HL-60 (cell line): ENCODE measurements around the gene SLC46A1.

Source experiments
- DNase-seq, 2 experiments: peaks; one replicate each; pipeline ENCODE4 v3.0.0-alpha.2; 2010 to 2020; ENCODE audit warnings: low read depth in 1 of 2, low spot score in 1 of 2
- H3K27ac ChIP-seq: fragments of 250-450 bp; sonication (Bioruptor Pico); replicated peaks from 2 replicates; pipeline ENCODE4 v1.5.1; 2020; ENCODE audit warnings: mild to moderate bottlenecking, moderate library complexity
- H3K27me3 ChIP-seq: fragments of 250-450 bp; sonication (Bioruptor Pico); 2 replicates; pipeline ENCODE4 v1.5.1; 2021; ENCODE audit warnings: mild to moderate bottlenecking, moderate library complexity; ENCODE audit not compliant: insufficient read depth, poor library complexity, severe bottlenecking
- H3K4me3 ChIP-seq: replicated peaks from 2 replicates; pipeline ENCODE4 v1.5.1; 2011; ENCODE audit warnings: mild to moderate bottlenecking, control low read depth, low read length; ENCODE audit not compliant: insufficient read depth
- GABPA ChIP-seq: IDR thresholded peaks from 2 replicates; pipeline ENCODE4 v1.6.1; 2012; ENCODE audit warnings: low read depth
- POLR2AphosphoS5 ChIP-seq: IDR thresholded peaks from 2 replicates; pipeline ENCODE4 v1.6.1; 2012; ENCODE audit warnings: low read depth
- SPI1 ChIP-seq: IDR thresholded peaks from 2 replicates; pipeline ENCODE4 v1.6.1; 2012; ENCODE audit warnings: low read depth, mild to moderate bottlenecking, borderline replicate concordance
- TF ChIP-seq, protein P1 (sequence below): IDR thresholded peaks from one replicate; pipeline ENCODE4 v1.5.1; 2011; ENCODE audit warnings: low read length, control low read depth, inconsistent platforms; ENCODE audit not compliant: insufficient read depth
- TF ChIP-seq, protein P2 (sequence below): IDR thresholded peaks from 2 replicates; pipeline ENCODE4 v1.6.1; 2012; ENCODE audit warnings: low read depth; ENCODE audit not compliant: insufficient replicate concordance

The SLC46A1 gene

GRCh38 chr17:28379814-28380801, 25.9 kb downstream of the SLC46A1 start:
- Histone ChIP-seq H3K27me3 (peaks cover 18% of the 10 kb centered on the region), H3K4me3 (no peak overlapping the region), H3K27ac (no peak overlapping the region)
- DNase-seq = peak in 1 of 2 experiments; percentile 25
- TF ChIP-seq, protein P1, sequence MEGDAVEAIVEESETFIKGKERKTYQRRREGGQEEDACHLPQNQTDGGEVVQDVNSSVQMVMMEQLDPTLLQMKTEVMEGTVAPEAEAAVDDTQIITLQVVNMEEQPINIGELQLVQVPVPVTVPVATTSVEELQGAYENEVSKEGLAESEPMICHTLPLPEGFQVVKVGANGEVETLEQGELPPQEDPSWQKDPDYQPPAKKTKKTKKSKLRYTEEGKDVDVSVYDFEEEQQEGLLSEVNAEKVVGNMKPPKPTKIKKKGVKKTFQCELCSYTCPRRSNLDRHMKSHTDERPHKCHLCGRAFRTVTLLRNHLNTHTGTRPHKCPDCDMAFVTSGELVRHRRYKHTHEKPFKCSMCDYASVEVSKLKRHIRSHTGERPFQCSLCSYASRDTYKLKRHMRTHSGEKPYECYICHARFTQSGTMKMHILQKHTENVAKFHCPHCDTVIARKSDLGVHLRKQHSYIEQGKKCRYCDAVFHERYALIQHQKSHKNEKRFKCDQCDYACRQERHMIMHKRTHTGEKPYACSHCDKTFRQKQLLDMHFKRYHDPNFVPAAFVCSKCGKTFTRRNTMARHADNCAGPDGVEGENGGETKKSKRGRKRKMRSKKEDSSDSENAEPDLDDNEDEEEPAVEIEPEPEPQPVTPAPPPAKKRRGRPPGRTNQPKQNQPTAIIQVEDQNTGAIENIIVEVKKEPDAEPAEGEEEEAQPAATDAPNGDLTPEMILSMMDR = no peak
- TF ChIP-seq POLR2AphosphoS5 (no peak), GABPA (no peak), SPI1 (no peak)
- TF ChIP-seq, protein P2, sequence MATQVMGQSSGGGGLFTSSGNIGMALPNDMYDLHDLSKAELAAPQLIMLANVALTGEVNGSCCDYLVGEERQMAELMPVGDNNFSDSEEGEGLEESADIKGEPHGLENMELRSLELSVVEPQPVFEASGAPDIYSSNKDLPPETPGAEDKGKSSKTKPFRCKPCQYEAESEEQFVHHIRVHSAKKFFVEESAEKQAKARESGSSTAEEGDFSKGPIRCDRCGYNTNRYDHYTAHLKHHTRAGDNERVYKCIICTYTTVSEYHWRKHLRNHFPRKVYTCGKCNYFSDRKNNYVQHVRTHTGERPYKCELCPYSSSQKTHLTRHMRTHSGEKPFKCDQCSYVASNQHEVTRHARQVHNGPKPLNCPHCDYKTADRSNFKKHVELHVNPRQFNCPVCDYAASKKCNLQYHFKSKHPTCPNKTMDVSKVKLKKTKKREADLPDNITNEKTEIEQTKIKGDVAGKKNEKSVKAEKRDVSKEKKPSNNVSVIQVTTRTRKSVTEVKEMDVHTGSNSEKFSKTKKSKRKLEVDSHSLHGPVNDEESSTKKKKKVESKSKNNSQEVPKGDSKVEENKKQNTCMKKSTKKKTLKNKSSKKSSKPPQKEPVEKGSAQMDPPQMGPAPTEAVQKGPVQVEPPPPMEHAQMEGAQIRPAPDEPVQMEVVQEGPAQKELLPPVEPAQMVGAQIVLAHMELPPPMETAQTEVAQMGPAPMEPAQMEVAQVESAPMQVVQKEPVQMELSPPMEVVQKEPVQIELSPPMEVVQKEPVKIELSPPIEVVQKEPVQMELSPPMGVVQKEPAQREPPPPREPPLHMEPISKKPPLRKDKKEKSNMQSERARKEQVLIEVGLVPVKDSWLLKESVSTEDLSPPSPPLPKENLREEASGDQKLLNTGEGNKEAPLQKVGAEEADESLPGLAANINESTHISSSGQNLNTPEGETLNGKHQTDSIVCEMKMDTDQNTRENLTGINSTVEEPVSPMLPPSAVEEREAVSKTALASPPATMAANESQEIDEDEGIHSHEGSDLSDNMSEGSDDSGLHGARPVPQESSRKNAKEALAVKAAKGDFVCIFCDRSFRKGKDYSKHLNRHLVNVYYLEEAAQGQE = no peak

- Histone ChIP-seq H3K4me3 (no peak overlapping the region), H3K27me3 (peaks cover 12% of the 10 kb centered on the region), H3K27ac (no peak overlapping the region)
- TF ChIP-seq, protein P2 = no peak
- no peak for TF ChIP-seq POLR2AphosphoS5
- TF ChIP-seq, protein P1 = no peak
- TF ChIP-seq SPI1 = no peak
- no peak for TF ChIP-seq GABPA
- DNase-seq = no peak
Observed at GRCh38 chr17:28372945-28373274, 33.1 kb downstream of the SLC46A1 start.

- no peak overlapping the region for H3K4me3 ChIP-seq
- H3K27ac ChIP-seq = no peak overlapping the region
- peaks cover 12% of the 10 kb centered on the region for H3K27me3 ChIP-seq
- no peak for DNase-seq
- TF ChIP-seq, protein P2 = peak; percentile 7
- TF ChIP-seq, protein P1 = no peak
Observed at GRCh38 chr17:28372203-28372944, 33.6 kb downstream of the SLC46A1 start.
